NCI-H748 (cell line): ENCODE data around the gene ATPAF1.

Source experiments
- DNase-seq: peaks from one replicate; lab custom pipeline; 2025; ENCODE audit not compliant: unreplicated experiment; lab: John Stamatoyannopoulos, UW

Gene ATPAF1

DNA sequence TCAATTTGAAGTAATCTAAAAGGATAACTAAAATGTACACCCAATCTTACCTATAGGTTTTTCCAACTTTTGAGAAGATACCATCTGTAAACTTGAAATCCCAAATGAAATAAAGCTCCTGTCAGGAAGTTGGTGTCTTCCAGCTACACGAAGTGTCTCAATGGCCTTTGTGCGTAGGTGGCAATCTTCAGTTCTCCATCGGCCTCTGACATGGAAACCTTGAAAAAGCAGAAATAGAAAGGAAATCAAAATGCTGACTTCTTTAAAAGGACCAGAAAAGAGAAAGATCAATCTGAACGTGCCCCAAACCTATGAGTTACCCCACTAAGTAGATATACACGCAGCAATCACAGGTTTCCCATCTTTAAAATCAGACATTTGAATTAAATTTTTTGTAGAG is 74.1 kb downstream of the ATPAF1 start:
- no peak for DNase-seq

- DNase-seq = no peak
These were observed 75.3 kb downstream of the ATPAF1 start for GRCh38 chr1:46592823-46593222.

DNA sequence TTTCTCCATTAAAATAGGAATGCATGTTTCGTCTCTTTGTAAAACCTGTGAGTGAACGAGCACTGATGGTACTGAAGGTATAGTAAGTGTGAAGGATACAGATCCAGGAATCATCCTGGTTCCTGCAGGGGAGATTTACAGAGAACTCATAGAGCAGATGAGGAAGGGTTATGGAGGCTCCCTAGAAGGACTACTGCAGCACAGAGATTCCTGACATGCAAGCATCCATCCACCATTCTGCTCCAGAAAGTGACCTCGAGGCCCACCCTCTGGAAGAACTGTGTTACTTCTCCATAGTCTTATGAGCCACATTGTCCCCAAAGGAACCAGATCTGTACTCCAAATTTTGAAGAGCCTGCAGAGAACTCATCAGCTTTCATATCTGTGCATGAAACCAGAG is 78.6 kb downstream of the ATPAF1 start:
- DNase-seq = no peak

GRCh38 chr1:46587069-46587468 is 81.1 kb downstream of the ATPAF1 start:
- no peak for DNase-seq

- no peak for DNase-seq
These were observed 82.7 kb downstream of the ATPAF1 start for GRCh38 chr1:46585312-46585938.

GRCh38 chr1:46583494-46583893 is 84.7 kb downstream of the ATPAF1 start:
- no peak for DNase-seq

- DNase-seq = no peak
These were observed 85.2 kb downstream of the ATPAF1 start for GRCh38 chr1:46582972-46583371.
